COLO829 (cell line): ENCODE results near the gene DNASE2.
"Not testable (repeated sequence)": the region's sequence is repeated elsewhere in the genome, so short reads cannot be mapped to it uniquely, and the experiment has no call there.

Experiments used
- DNase-seq: peaks from one replicate; pipeline ENCODE4 v3.0.0; 2012; ENCODE audit warnings: low spot score

Gene DNASE2

GRCh38 chr19:12864143-12864542, 17.1 kb downstream of the DNASE2 start:
- no peak for DNase-seq

- DNase-seq = no peak
These were observed 21.7 kb downstream of the DNASE2 start for GRCh38 chr19:12859546-12859945.

GRCh38 chr19:12858041-12858928, 23.0 kb downstream of the DNASE2 start:
- no peak for DNase-seq

- DNase-seq = no peak
These were observed 24.6 kb downstream of the DNASE2 start for GRCh38 chr19:12856653-12857052.

GRCh38 chr19:12847159-12848139, 33.8 kb downstream of the DNASE2 start:
- peak; percentile 74 for DNase-seq

GRCh38 chr19:12846613-12847012, 34.6 kb downstream of the DNASE2 start:
- DNase-seq = not testable (repeated sequence)

- no peak for DNase-seq
These were observed 37.1 kb downstream of the DNASE2 start for GRCh38 chr19:12843999-12844732.

- no peak for DNase-seq
These were observed 37.9 kb downstream of the DNASE2 start for GRCh38 chr19:12843328-12843727.

- no peak for DNase-seq
These were observed 38.7 kb downstream of the DNASE2 start for GRCh38 chr19:12842511-12842910.

- no peak for DNase-seq
These were observed 40.2 kb downstream of the DNASE2 start for GRCh38 chr19:12841094-12841493.

GRCh38 chr19:12840091-12841079, 40.9 kb downstream of the DNASE2 start:
- peak; percentile 92 for DNase-seq

- DNase-seq = no peak
These were observed 42.1 kb downstream of the DNASE2 start for GRCh38 chr19:12838886-12839756.

GRCh38 chr19:12838182-12838885, 42.9 kb downstream of the DNASE2 start, which contains the start of gene MAST1:
MAST1 (plus strand) TSS chr19:12838515; CDS start chr19:12838573, 58 bp downstream.
- DNase-seq = no peak

- no peak for DNase-seq
These were observed 44.0 kb downstream of the DNASE2 start for GRCh38 chr19:12837225-12837624.

GRCh38 chr19:12836529-12836863, 44.8 kb downstream of the DNASE2 start:
- DNase-seq = no peak

- DNase-seq = no peak
These were observed 46.1 kb downstream of the DNASE2 start for GRCh38 chr19:12834976-12835757.

- DNase-seq = no peak
These were observed 46.7 kb downstream of the DNASE2 start, which contains the start of gene RTBDN for GRCh38 chr19:12834566-12834943. RTBDN (minus strand) TSS chr19:12834579; CDS start chr19:12829979, 4,600 bp downstream.
